Astrocyte (in vitro differentiated cells and primary cell): ENCODE measurements around the gene PNMA8A.
"Not testable (repeated sequence)": the region's sequence is repeated elsewhere in the genome, so short reads cannot be mapped to it uniquely, and the experiment has no call there.

Experiments
- CTCF ChIP-seq: IDR thresholded peaks from 2 replicates; pipeline ENCODE4 v1.5.1; 2011; ENCODE audit warnings: low read depth, mild to moderate bottlenecking, inconsistent platforms, low read length, moderate library complexity; ENCODE audit not compliant: insufficient read depth
- EZH2 ChIP-seq: IDR thresholded peaks from 2 replicates; pipeline ENCODE4 v1.6.1; 2012; ENCODE audit warnings: mild to moderate bottlenecking, low read length, inconsistent platforms; ENCODE audit not compliant: insufficient read depth

GRCh38 chr19:46496886-46497285 lies 25.5 kb upstream of the PNMA8A start:
- not testable (repeated sequence) for TF ChIP-seq EZH2, CTCF
